Immature natural killer cell (primary cell): ENCODE measurements around the gene OBSCN. TPM values are rescaled to one million over a fixed set of nuclear protein-coding genes. Genes with fewer than 3 reads are reported as not detected.

Source experiments
- DNase-seq, 3 donors: peaks; one replicate each; pipeline ENCODE4 v3.0.0; 2022; ENCODE audit warnings: mixed read lengths in 1 of 3
- H3K27ac Mint-ChIP-seq, 6 donors: one replicate each; pipeline ENCODE4 v1.8.0; 2020; ENCODE audit warnings: mixed read lengths in 6 of 6, mild to moderate bottlenecking in 5 of 6, inconsistent platforms in 4 of 6, moderate library complexity in 3 of 6
- H3K27me3 Mint-ChIP-seq, 3 donors: one replicate each; pipeline ENCODE4 v1.8.0; 2020 to 2021; ENCODE audit warnings: low read depth in 3 of 3, mild to moderate bottlenecking in 3 of 3, mixed read lengths in 3 of 3, moderate library complexity in 3 of 3, inconsistent platforms in 1 of 3
- H3K36me3 Mint-ChIP-seq, 3 donors: one replicate each; pipeline ENCODE4 v1.8.0; 2020; ENCODE audit warnings: mixed read lengths in 3 of 3, inconsistent platforms in 2 of 3, mild to moderate bottlenecking in 2 of 3
- H3K4me1 Mint-ChIP-seq, 2 donors: one replicate each; pipeline ENCODE4 v1.8.0; 2020; ENCODE audit warnings: inconsistent platforms in 2 of 2, mild to moderate bottlenecking in 2 of 2, mixed read lengths in 2 of 2, moderate library complexity in 1 of 2
- H3K4me3 Mint-ChIP-seq, 5 donors: one replicate each; pipeline ENCODE4 v1.8.0; 2020; ENCODE audit warnings: mild to moderate bottlenecking in 5 of 5, mixed read lengths in 5 of 5, inconsistent platforms in 3 of 5, moderate library complexity in 3 of 5
- H3K9me3 Mint-ChIP-seq, 6 donors: one replicate each; pipeline ENCODE4 v1.8.0; 2020; ENCODE audit warnings: mild to moderate bottlenecking in 6 of 6, mixed read lengths in 6 of 6, inconsistent platforms in 4 of 6, moderate library complexity in 3 of 6
- polyA plus RNA-seq, 3 donors: library from polyadenylated mRNA; unstranded; fragments of 300-500 nt; fragmentation: Illumina TruSeq; gene quantifications; one replicate each; pipeline ENCODE4 v1.2.3, GENCODE V29; 2021

Gene OBSCN
- polyA plus RNA-seq, 3 donors from 2014 or later = 0.19 to 1.9 TPM; not detected in 1

GRCh38 chr1:228293816-228294500, 86.1 kb downstream of the OBSCN start:
- peaks cover 0 to 6% (median 1%) of the 10 kb centered on the region in 3 donors for H3K27me3 Mint-ChIP-seq
- peaks cover 0 to 4% of the 10 kb centered on the region in 2 donors for H3K4me1 Mint-ChIP-seq
- H3K9me3 Mint-ChIP-seq = peaks cover 0 to 11% (median 4%) of the 10 kb centered on the region in 6 donors
- DNase-seq = no peak
- no peak overlapping the region for H3K27ac Mint-ChIP-seq
- no peak overlapping the region for H3K4me3 Mint-ChIP-seq
- H3K36me3 Mint-ChIP-seq = peaks cover 0 to 21% (median 12%) of the 10 kb centered on the region in 3 donors

DNA sequence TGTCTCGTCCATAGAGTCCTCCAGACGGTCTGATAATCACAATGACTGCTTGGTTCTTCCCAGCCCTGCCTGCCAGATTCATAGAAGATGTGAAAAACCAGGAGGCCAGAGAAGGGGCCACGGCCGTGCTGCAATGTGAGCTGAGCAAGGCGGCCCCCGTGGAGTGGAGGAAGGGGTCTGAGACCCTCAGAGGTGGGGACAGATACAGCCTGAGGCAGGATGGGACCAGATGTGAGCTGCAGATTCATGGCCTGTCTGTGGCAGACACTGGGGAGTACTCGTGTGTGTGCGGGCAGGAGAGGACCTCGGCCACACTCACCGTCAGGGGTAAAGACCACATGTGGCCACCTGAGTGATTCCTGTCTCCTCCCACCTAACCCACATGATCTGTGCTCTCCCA, 86.9 kb downstream of the OBSCN start:
- Mint-ChIP-seq H3K27me3 (peaks cover 1 to 6% (median 3%) of the 10 kb centered on the region in 3 donors), H3K4me3 (no peak overlapping the region), H3K27ac (no peak overlapping the region), H3K36me3 (peaks cover 0 to 21% (median 12%) of the 10 kb centered on the region in 3 donors), H3K9me3 (peaks cover 0 to 11% (median 4%) of the 10 kb centered on the region in 6 donors), H3K4me1 (no peaks in the 10 kb centered on the region)
- DNase-seq = no peak

DNA sequence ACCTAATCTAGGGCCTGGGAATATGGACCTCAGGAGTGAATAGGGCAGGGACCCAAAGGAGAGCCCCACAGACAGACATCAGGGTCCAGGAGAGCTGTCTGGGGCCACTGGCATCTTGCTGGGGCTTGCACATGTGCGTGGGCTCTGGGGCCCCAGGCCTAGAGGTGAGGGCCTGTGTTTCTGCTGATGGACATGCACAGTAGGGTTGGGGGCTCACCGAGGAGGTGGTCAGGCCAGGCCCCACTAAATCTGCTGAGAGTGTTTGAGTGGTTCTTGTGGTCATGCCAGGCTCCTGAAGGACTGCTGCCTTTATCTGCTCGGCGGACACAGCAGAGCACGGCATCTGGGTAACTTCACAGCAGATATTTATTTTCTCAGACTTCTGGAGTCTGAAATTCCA, 87.4 kb downstream of the OBSCN start:
- Mint-ChIP-seq H3K9me3 (peaks cover 2 to 11% (median 4%) of the 10 kb centered on the region in 6 donors), H3K4me3 (no peak overlapping the region), H3K27ac (no peak overlapping the region), H3K4me1 (no peaks in the 10 kb centered on the region), H3K36me3 (peaks cover 0 to 23% (median 12%) of the 10 kb centered on the region in 3 donors), H3K27me3 (peaks cover 1 to 6% (median 3%) of the 10 kb centered on the region in 3 donors)
- no peak for DNase-seq

GRCh38 chr1:228295981-228296380, 88.1 kb downstream of the OBSCN start:
- no peak overlapping the region for H3K27ac Mint-ChIP-seq
- peaks cover 2 to 15% (median 6%) of the 10 kb centered on the region in 6 donors for H3K9me3 Mint-ChIP-seq
- no peaks in the 10 kb centered on the region for H3K4me1 Mint-ChIP-seq
- no peak overlapping the region for H3K4me3 Mint-ChIP-seq
- no peak for DNase-seq
- H3K36me3 Mint-ChIP-seq = peaks cover 4 to 30% (median 16%) of the 10 kb centered on the region in 3 donors
- peaks cover 1 to 6% (median 3%) of the 10 kb centered on the region in 3 donors for H3K27me3 Mint-ChIP-seq

- H3K36me3 Mint-ChIP-seq = peaks cover 15 to 39% (median 26%) of the 10 kb centered on the region in 3 donors
- H3K27me3 Mint-ChIP-seq = peaks cover 1 to 6% (median 5%) of the 10 kb centered on the region in 3 donors
- H3K27ac Mint-ChIP-seq = peak overlapping the region in 1 of 6 donors; percentile 11
- peaks cover 8 to 28% (median 15%) of the 10 kb centered on the region in 6 donors for H3K9me3 Mint-ChIP-seq
- DNase-seq = no peak
- no peaks in the 10 kb centered on the region for H3K4me1 Mint-ChIP-seq
- no peak overlapping the region for H3K4me3 Mint-ChIP-seq
Measured at GRCh38 chr1:228297242-228297641, 89.4 kb downstream of the OBSCN start.

DNA sequence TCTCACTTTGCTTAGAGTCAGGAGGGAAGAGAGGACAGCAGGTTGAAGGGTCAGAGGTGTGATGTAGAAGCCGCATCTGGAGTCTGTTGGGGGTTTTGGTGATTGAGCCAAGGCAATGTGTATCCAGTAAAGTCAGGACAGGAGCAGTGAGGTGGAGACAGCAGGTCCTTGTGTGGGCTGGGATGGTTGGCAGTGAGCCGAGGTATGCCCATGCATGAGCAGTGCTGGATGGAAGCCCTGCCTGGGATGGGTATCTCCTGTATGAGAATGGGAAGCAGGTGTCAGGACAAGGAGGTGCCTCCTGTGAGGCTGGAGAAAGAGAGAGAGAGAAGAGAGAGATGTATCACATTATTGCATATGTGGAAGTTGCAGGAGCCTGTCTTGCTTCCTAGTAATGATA, 90.0 kb downstream of the OBSCN start:
- H3K4me3 Mint-ChIP-seq = no peak overlapping the region
- peaks cover 14 to 34% (median 21%) of the 10 kb centered on the region in 6 donors for H3K9me3 Mint-ChIP-seq
- peak overlapping the region in 1 of 6 donors; percentile 11 for H3K27ac Mint-ChIP-seq
- H3K27me3 Mint-ChIP-seq = peaks cover 1 to 7% (median 5%) of the 10 kb centered on the region in 3 donors
- no peak for DNase-seq
- H3K36me3 Mint-ChIP-seq = peaks cover 20 to 43% (median 32%) of the 10 kb centered on the region in 3 donors
- no peaks in the 10 kb centered on the region for H3K4me1 Mint-ChIP-seq

- peaks cover 26 to 43% (median 33%) of the 10 kb centered on the region in 3 donors for H3K36me3 Mint-ChIP-seq
- no peak overlapping the region for H3K27ac Mint-ChIP-seq
- peaks cover 2 to 5% (median 5%) of the 10 kb centered on the region in 3 donors for H3K27me3 Mint-ChIP-seq
- peaks cover 17 to 40% (median 26%) of the 10 kb centered on the region in 6 donors for H3K9me3 Mint-ChIP-seq
- H3K4me3 Mint-ChIP-seq = no peak overlapping the region
- DNase-seq = no peak
- no peaks in the 10 kb centered on the region for H3K4me1 Mint-ChIP-seq
Measured at GRCh38 chr1:228298471-228298870, 90.6 kb downstream of the OBSCN start.

DNA sequence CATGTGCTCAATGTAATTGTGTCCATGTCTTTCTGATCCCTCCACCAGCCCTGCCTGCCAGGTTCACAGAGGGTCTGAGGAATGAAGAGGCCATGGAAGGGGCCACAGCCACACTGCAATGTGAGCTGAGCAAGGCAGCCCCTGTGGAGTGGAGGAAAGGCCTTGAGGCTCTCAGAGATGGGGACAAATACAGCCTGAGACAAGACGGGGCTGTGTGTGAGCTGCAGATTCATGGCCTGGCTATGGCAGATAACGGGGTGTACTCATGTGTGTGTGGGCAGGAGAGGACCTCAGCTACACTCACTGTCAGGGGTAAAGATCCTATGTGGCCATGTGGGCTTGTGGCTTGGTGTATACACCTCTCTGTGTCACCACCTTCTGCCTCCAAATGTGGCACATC, 91.4 kb downstream of the OBSCN start:
- Mint-ChIP-seq H3K4me1 (no peaks in the 10 kb centered on the region), H3K27me3 (peaks cover 3 to 9% (median 5%) of the 10 kb centered on the region in 3 donors), H3K27ac (no peak overlapping the region), H3K9me3 (peaks cover 17 to 47% (median 27%) of the 10 kb centered on the region in 6 donors), H3K36me3 (peaks cover 27 to 40% (median 33%) of the 10 kb centered on the region in 3 donors), H3K4me3 (no peak overlapping the region)
- no peak for DNase-seq

DNA sequence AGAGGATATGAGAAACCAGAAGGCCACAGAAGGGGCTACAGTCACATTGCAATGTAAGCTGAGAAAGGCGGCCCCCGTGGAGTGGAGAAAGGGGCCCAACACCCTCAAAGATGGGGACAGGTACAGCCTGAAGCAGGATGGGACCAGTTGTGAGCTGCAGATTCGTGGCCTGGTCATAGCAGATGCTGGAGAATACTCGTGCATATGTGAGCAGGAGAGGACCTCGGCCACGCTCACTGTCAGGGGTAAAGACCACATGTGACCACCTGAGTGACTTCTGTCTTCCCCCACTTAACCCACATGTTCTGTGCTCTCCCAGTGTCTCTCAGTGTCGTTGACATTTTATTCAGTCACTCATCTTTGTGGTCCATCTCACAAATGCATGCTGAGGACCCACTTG, 92.1 kb downstream of the OBSCN start:
- DNase-seq = no peak
- Mint-ChIP-seq H3K27ac (no peak overlapping the region), H3K4me1 (no peaks in the 10 kb centered on the region), H3K4me3 (no peak overlapping the region), H3K9me3 (peaks cover 18 to 50% (median 28%) of the 10 kb centered on the region in 6 donors), H3K36me3 (peaks cover 30 to 40% (median 30%) of the 10 kb centered on the region in 3 donors), H3K27me3 (peaks cover 5 to 10% (median 6%) of the 10 kb centered on the region in 3 donors)

DNA sequence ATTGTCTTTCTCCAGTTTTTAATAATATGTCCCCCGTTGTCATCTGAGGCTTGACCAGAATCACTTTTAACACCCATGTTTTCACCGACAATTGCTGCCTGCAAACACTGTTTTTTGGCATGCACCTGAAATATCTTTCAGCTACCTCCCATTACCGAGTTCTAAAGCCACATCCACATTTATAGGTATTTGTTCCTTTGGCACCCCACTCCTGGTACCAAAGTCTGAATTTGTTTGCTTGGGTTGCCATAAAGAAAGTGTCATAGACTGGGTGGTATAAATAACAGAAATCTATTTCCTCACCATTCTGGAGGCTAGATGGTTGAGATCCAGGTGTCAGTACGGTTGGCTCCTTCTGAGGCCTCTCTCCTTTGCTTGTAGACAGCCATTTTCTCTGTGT, 94.2 kb downstream of the OBSCN start:
- Mint-ChIP-seq H3K4me1 (no peaks in the 10 kb centered on the region), H3K36me3 (peaks cover 27 to 35% (median 30%) of the 10 kb centered on the region in 3 donors), H3K9me3 (peaks cover 18 to 50% (median 27%) of the 10 kb centered on the region in 6 donors), H3K27me3 (peaks cover 3 to 10% (median 6%) of the 10 kb centered on the region in 3 donors), H3K4me3 (no peak overlapping the region), H3K27ac (no peak overlapping the region)
- DNase-seq = no peak

DNA sequence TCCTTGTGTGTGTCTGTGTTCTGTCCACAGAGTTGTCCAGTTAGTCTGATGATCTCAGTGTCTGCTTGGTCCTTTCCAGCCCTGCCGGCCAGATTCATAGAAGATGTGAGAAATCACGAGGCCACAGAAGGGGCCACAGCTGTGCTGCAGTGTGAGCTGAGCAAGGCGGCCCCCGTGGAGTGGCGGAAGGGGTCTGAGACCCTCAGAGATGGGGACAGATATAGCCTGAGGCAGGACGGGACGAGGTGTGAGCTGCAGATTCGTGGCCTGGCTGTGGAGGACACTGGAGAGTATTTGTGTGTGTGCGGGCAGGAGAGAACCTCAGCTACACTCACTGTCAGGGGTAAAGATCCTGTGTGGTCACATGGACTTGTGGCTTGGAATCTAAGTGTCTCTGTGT, 95.8 kb downstream of the OBSCN start:
- Mint-ChIP-seq H3K4me3 (no peak overlapping the region), H3K9me3 (peaks cover 18 to 41% (median 25%) of the 10 kb centered on the region in 6 donors), H3K36me3 (peaks cover 20 to 30% (median 26%) of the 10 kb centered on the region in 3 donors), H3K27me3 (peaks cover 5 to 10% (median 5%) of the 10 kb centered on the region in 3 donors), H3K4me1 (no peaks in the 10 kb centered on the region), H3K27ac (no peak overlapping the region)
- DNase-seq = no peak

GRCh38 chr1:228304225-228304624, 96.4 kb downstream of the OBSCN start:
- H3K27me3 Mint-ChIP-seq = peaks cover 5 to 10% (median 5%) of the 10 kb centered on the region in 3 donors
- H3K27ac Mint-ChIP-seq = no peak overlapping the region
- peaks cover 18 to 41% (median 25%) of the 10 kb centered on the region in 6 donors for H3K9me3 Mint-ChIP-seq
- no peak for DNase-seq
- H3K4me3 Mint-ChIP-seq = no peak overlapping the region
- peaks cover 20 to 30% (median 26%) of the 10 kb centered on the region in 3 donors for H3K36me3 Mint-ChIP-seq
- no peaks in the 10 kb centered on the region for H3K4me1 Mint-ChIP-seq

- H3K36me3 Mint-ChIP-seq = peaks cover 20 to 30% (median 26%) of the 10 kb centered on the region in 3 donors
- H3K4me1 Mint-ChIP-seq = no peaks in the 10 kb centered on the region
- H3K27ac Mint-ChIP-seq = no peak overlapping the region
- peaks cover 18 to 41% (median 24%) of the 10 kb centered on the region in 6 donors for H3K9me3 Mint-ChIP-seq
- no peak overlapping the region for H3K4me3 Mint-ChIP-seq
- peaks cover 5 to 8% (median 5%) of the 10 kb centered on the region in 3 donors for H3K27me3 Mint-ChIP-seq
- no peak for DNase-seq
Measured at GRCh38 chr1:228304766-228305395, 97.0 kb downstream of the OBSCN start.

- H3K27ac Mint-ChIP-seq = no peak overlapping the region
Measured at GRCh38 chr1:228305721-228306152, 97.9 kb downstream of the OBSCN start.

More at GRCh38 chr1:228305721-228306152, 97.9 kb downstream of the OBSCN start:
- DNase-seq = no peak
- Mint-ChIP-seq H3K4me3 (no peak overlapping the region), H3K36me3 (peaks cover 19 to 29% (median 20%) of the 10 kb centered on the region in 3 donors), H3K4me1 (no peaks in the 10 kb centered on the region), H3K27me3 (peaks cover 5 to 8% (median 5%) of the 10 kb centered on the region in 3 donors), H3K9me3 (peaks cover 16 to 40% (median 23%) of the 10 kb centered on the region in 6 donors)
